HTR-8/SVneo (cell line): ENCODE data around the gene ANAPC7.
A peak's percentile ranks its signal among the peaks of the same experiment; 100 is the strongest.
"Not testable (repeated sequence)": the region's sequence is repeated elsewhere in the genome, so short reads cannot be mapped to it uniquely, and the experiment has no call there.

Source experiments
- DNase-seq: peaks from one replicate; pipeline ENCODE4 v3.0.0; 2011; ENCODE audit warnings: low spot score, mixed read lengths; ENCODE audit not compliant: insufficient read length
- FAIRE-seq: peaks from 2 replicates; lab custom pipeline; 2011; peaks lifted over from hg19 to GRCh38; lab: Jason Lieb, UNC

Gene ANAPC7

GRCh38 chr12:110351119-110351518 lies 52.4 kb downstream of the ANAPC7 start:
- FAIRE-seq: no peak

GRCh38 chr12:110349514-110350151 lies 53.9 kb downstream of the ANAPC7 start:
- FAIRE-seq (no peak), DNase-seq (no peak)

More at GRCh38 chr12:110351119-110351518, 52.4 kb downstream of the ANAPC7 start:
- no peak for DNase-seq

- no peak for DNase-seq
- no peak for FAIRE-seq
Observed at GRCh38 chr12:110349096-110349495, 54.4 kb downstream of the ANAPC7 start.

DNA sequence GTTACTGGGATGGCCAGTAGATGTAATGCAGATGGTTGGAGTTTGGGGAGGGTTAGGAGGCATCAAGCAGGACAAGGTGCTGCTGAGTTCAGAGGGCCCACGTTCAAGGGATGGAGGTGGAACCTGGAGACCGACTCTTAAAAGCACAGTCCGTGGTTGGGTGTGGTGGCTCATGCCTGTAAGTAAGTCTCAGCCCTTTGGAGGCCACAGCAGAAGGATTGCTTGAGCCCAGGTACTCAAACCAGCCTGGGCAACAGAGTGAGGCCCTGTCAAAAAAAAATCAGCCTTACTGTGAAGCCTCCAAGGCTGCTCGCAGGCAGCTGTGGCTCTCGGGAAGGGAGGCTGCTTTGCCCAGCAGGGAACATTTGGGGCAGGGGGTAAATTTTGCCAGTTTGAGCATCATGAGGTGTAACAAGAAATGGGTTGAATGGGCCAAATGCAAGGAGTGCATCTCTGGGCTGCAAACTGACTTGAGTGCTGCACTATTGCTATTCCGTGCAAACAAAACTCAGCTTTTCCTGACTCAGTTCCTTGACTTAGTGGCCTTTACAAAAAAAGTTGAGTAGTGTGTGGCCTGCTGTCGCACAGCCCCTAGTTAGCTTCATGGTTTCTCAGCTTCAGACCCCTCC lies 55.0 kb downstream of the ANAPC7 start:
- FAIRE-seq (no peak), DNase-seq (no peak)

GRCh38 chr12:110347767-110348166 lies 55.7 kb downstream of the ANAPC7 start:
- FAIRE-seq: no peak

DNA sequence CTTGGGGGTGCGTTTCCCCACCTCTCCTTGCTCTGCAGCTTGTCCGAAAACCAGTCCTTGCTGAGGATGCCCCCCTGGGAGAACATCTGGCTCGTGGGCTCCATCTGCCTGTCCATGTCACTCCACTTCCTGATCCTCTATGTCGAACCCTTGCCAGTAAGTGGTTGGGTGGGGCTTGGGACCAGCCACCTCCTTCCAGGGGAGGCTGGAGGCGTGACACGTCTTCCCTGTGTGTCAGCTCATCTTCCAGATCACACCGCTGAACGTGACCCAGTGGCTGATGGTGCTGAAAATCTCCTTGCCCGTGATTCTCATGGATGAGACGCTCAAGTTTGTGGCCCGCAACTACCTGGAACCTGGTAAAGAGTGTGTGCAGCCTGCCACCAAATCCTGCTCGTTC lies 57.5 kb downstream of the ANAPC7 start:
- FAIRE-seq: peak; percentile 26
- no peak for DNase-seq

More at GRCh38 chr12:110347767-110348166, 55.7 kb downstream of the ANAPC7 start:
- no peak for DNase-seq

DNA sequence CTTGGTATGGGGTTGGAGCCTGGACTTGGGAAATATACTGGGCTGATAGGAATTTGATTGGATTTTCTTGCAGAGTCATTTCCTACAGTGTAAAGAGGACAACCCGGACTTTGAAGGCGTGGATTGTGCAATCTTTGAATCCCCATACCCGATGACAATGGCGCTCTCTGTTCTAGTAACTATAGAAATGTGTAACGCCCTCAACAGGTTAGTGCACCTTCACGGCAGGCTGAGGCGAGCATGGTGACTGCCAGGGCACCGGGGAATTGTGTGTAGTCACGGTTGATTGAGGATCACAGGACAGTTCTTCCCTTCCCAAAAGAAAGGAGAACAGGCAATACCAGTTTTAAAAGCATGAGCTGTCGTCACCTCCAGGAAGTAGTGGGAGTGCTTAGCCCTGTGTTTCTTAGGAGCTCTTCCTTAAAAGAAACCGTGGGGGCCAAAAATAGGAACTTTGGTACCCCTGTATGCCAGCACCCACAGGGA lies 58.3 kb downstream of the ANAPC7 start:
- FAIRE-seq: no peak
- no peak for DNase-seq

- no peak for FAIRE-seq
- DNase-seq: no peak
Observed at GRCh38 chr12:110344657-110345056, 58.9 kb downstream of the ANAPC7 start.

- no peak for DNase-seq
- no peak for FAIRE-seq
Observed at GRCh38 chr12:110343736-110344555, 59.6 kb downstream of the ANAPC7 start.

DNA sequence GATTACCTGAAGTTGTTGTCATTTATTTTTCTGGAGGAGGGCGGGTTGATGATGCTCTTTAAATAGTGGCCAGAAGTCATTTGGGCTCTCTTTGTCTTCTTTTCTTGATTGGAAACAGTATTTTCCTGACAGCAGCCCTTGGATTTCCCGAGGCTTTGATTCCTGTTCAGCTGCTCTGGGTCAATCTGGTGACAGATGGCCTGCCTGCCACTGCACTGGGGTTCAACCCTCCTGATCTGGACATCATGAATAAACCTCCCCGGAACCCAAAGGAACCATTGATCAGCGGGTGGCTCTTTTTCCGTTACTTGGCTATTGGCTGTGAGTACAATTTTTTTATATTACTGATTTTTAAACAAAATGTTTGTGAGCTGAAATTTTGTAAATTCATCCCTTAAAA lies 60.4 kb downstream of the ANAPC7 start:
- no peak for DNase-seq
- FAIRE-seq: no peak

DNA sequence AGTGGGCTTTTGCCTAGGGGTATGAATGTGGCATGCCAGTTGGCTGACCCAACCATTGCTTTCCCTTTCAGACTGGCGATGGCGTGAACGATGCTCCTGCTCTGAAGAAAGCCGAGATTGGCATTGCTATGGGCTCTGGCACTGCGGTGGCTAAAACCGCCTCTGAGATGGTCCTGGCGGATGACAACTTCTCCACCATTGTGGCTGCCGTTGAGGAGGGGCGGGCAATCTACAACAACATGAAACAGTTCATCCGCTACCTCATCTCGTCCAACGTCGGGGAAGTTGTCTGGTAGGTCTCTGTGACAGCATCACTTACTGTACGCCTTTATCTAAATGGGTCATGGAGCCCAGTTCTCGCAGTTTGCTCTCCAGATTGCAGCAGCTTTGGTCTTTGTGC lies 61.4 kb downstream of the ANAPC7 start:
- FAIRE-seq: peak; percentile 74
- DNase-seq: no peak

DNA sequence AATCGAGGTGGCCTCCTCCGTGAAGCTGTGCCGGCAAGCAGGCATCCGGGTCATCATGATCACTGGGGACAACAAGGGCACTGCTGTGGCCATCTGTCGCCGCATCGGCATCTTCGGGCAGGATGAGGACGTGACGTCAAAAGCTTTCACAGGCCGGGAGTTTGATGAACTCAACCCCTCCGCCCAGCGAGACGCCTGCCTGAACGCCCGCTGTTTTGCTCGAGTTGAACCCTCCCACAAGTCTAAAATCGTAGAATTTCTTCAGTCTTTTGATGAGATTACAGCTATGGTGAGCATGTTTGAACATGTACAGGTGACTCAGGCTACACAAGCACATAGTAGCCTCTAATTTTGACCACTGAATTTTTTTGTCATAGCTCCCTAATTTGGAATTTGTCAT lies 62.8 kb downstream of the ANAPC7 start:
- FAIRE-seq: no peak
- no peak for DNase-seq

- FAIRE-seq, DNase-seq: not testable (repeated sequence)
Observed at GRCh38 chr12:110340261-110340660, 63.2 kb downstream of the ANAPC7 start.

GRCh38 chr12:110339184-110339952 lies 64.1 kb downstream of the ANAPC7 start:
- FAIRE-seq: no peak
- no peak for DNase-seq

- FAIRE-seq (no peak), DNase-seq (no peak)
Observed at GRCh38 chr12:110338754-110339153, 64.8 kb downstream of the ANAPC7 start.

GRCh38 chr12:110337912-110338710 lies 65.4 kb downstream of the ANAPC7 start:
- FAIRE-seq (no peak), DNase-seq (no peak)

GRCh38 chr12:110335481-110336045 lies 67.9 kb downstream of the ANAPC7 start:
- no peak for DNase-seq
- FAIRE-seq: no peak

GRCh38 chr12:110333201-110333600 lies 70.3 kb downstream of the ANAPC7 start:
- FAIRE-seq (no peak), DNase-seq (no peak)

DNA sequence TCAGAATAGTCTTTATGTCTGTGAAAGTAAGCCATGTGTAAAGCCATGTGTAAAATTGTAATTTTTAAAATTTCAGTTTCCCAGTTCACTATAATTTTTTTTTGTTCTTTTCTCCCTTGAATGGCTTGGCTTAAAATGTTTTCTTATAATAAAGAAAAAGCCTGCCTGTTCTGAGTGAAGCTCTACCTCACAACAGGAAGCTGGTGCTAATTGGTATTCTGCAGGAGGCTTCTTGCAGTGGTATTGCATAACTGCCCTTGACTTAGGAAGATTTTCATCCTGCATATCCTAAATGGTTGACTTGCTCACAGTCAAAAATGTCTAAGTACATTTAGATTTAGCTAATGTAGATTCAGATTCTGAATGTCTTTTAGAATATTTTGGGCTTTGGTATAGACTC lies 73.0 kb downstream of the ANAPC7 start:
- FAIRE-seq: no peak
- DNase-seq: peak; percentile 33
